Endothelial cell of umbilical vein (primary cell): ENCODE measurements around the gene PXMP4. TPM values are rescaled to one million over a fixed set of nuclear protein-coding genes. Genes with fewer than 3 reads are reported as not detected.

Experiments
- BruUV-seq: library from RNA; stranded (reverse); fragments of 400-500 nt; replicated peaks from 2 replicates; lab custom pipeline; 2021; lab: Mats Ljungman, UMichigan
- CTCF ChIA-PET: fragments of 300-600, 350-600 bp; sonication (Branson Sonifier 250); formaldehyde crosslinking; loops from one replicate; lab custom pipeline; 2021; ENCODE audit warnings: antibody characterized with exemption, inconsistent platforms; lab: Charles Lee
- POLR2A ChIA-PET: fragments of 300-600, 350-600 bp; sonication (Branson Sonifier 250); formaldehyde crosslinking; loops from one replicate; lab custom pipeline; 2021; ENCODE audit warnings: antibody characterized with exemption, inconsistent platforms; lab: Charles Lee
- DNase-seq: peaks from one replicate; pipeline ENCODE4 v3.0.0-alpha.2; 2011; ENCODE audit warnings: low read depth, low spot score
- FAIRE-seq: peaks from 2 replicates; lab custom pipeline; 2011; peaks lifted over from hg19 to GRCh38; lab: Jason Lieb, UNC
- H2AFZ ChIP-seq: 2 replicates; pipeline ENCODE4 v1.6.0; 2012; ENCODE audit warnings: low read depth, low read length, control low read depth, inconsistent platforms
- H3K27ac ChIP-seq: 2 replicates; pipeline ENCODE4 v1.5.1; 2011; ENCODE audit warnings: low read depth, mild to moderate bottlenecking, control low read depth, low read length, moderate library complexity; ENCODE audit not compliant: insufficient read depth
- H3K27me3 ChIP-seq, 2 experiments: 2 replicates each; pipeline versions ENCODE4 v1.6.0 to v1.6.1; 2011; ENCODE audit warnings: low read length in 2 of 2, mixed read lengths in 1 of 2; ENCODE audit not compliant: control insufficient read depth in 2 of 2, insufficient read depth in 2 of 2
- H3K36me3 ChIP-seq, 2 experiments: 2 replicates in 1 of 2; 3 replicates in 1 of 2; pipeline ENCODE4 v1.5.1; 2011; ENCODE audit warnings: low read length in 2 of 2, mild to moderate bottlenecking in 1 of 2, moderate library complexity in 1 of 2; ENCODE audit not compliant: control insufficient read depth in 2 of 2, insufficient read depth in 2 of 2; ENCODE audit errors: extremely low read depth in 1 of 2
- H3K4me1 ChIP-seq: 3 replicates; pipeline ENCODE4 v1.5.1; 2011; ENCODE audit warnings: mild to moderate bottlenecking, low read length; ENCODE audit not compliant: control insufficient read depth, insufficient read depth; ENCODE audit errors: extremely low read depth
- H3K4me2 ChIP-seq: 2 replicates; pipeline ENCODE4 v1.6.1; 2011; ENCODE audit warnings: low read length, control low read depth, mixed read lengths; ENCODE audit not compliant: insufficient read depth
- H3K4me3 ChIP-seq, 3 experiments: fragments of 200-600 bp in 1 of 3; sonication (generic), shearing (Covaris generic) in 1 of 3; replicated peaks in 1 of 3; 2 replicates each; pipeline ENCODE4 v1.5.1; 2011 to 2016; ENCODE audit warnings: control low read depth in 3 of 3, low read length in 3 of 3, mild to moderate bottlenecking in 2 of 3, inconsistent platforms in 1 of 3, low read depth in 1 of 3, moderate library complexity in 1 of 3; ENCODE audit not compliant: insufficient read depth in 1 of 3
- H3K79me2 ChIP-seq: 2 replicates; pipeline ENCODE4 v1.6.0; 2012; ENCODE audit warnings: low read length, inconsistent platforms; ENCODE audit not compliant: control insufficient read depth, insufficient read depth
- H3K9ac ChIP-seq: replicated peaks from 2 replicates; pipeline ENCODE3; 2011; ENCODE audit warnings: low read length, control low read depth; ENCODE audit not compliant: insufficient read depth; ENCODE audit errors: extremely low read depth
- H3K9me1 ChIP-seq: replicated peaks from 3 replicates; pipeline ENCODE4 v1.6.0; 2011; ENCODE audit warnings: mild to moderate bottlenecking, low read length; ENCODE audit not compliant: control insufficient read depth, insufficient read depth; ENCODE audit errors: extremely low read depth
- H3K9me3 ChIP-seq: replicated peaks from 2 replicates; pipeline ENCODE4 v1.5.1; 2012; ENCODE audit warnings: low read length, inconsistent platforms; ENCODE audit not compliant: control insufficient read depth, insufficient read depth
- H4K20me1 ChIP-seq: replicated peaks from 2 replicates; pipeline ENCODE3; 2011; ENCODE audit warnings: mild to moderate bottlenecking, low read length; ENCODE audit not compliant: control insufficient read depth, insufficient read depth; ENCODE audit errors: extremely low read depth
- CTCF ChIP-seq, 2 donors: IDR thresholded peaks; 1 replicate in 1 of 2; 2 replicates in 1 of 2; pipeline ENCODE4 v1.5.1; 2011; ENCODE audit warnings: low read length in 2 of 2, mild to moderate bottlenecking in 2 of 2, moderate library complexity in 2 of 2, control low read depth in 1 of 2, inconsistent platforms in 1 of 2, low read depth in 1 of 2; ENCODE audit not compliant: insufficient read depth in 1 of 2; ENCODE audit errors: extremely low read depth in 1 of 2
- EZH2 ChIP-seq: IDR thresholded peaks from 2 replicates; pipeline ENCODE4 v1.6.1; 2012; ENCODE audit warnings: borderline replicate concordance, low read depth, mild to moderate bottlenecking, moderate library complexity, low read length, inconsistent platforms; ENCODE audit not compliant: severe bottlenecking
- FOS ChIP-seq: IDR thresholded peaks from 2 replicates; pipeline ENCODE4 v1.6.1; 2011; ENCODE audit warnings: mild to moderate bottlenecking, low read length, moderate library complexity, borderline replicate concordance; ENCODE audit not compliant: insufficient read depth
- GATA2 ChIP-seq: IDR thresholded peaks from 2 replicates; pipeline ENCODE4 v1.7.0; 2011; ENCODE audit warnings: low read depth, mild to moderate bottlenecking, moderate library complexity, mixed read lengths, low read length; ENCODE audit not compliant: insufficient read length, insufficient read depth
- JUN ChIP-seq: IDR thresholded peaks from 2 replicates; pipeline ENCODE4 v1.6.1; 2011; ENCODE audit warnings: borderline replicate concordance, low read depth; ENCODE audit not compliant: insufficient read length, insufficient read depth
- MAX ChIP-seq: IDR thresholded peaks from 2 replicates; pipeline ENCODE4 v1.6.1; 2011; ENCODE audit not compliant: insufficient read depth, insufficient read length
- MYC ChIP-seq: IDR thresholded peaks from one replicate; pipeline ENCODE4 v1.6.1; 2011; ENCODE audit warnings: mild to moderate bottlenecking, low read depth, low read length
- POLR2A ChIP-seq: IDR thresholded peaks from 2 replicates; pipeline ENCODE4 v1.6.1; 2012; ENCODE audit warnings: low read depth, mild to moderate bottlenecking, control low read depth, low read length
- POLR2AphosphoS5 ChIP-seq: IDR thresholded peaks from 2 replicates; pipeline ENCODE4 v1.6.1; 2012; ENCODE audit warnings: low read depth, mild to moderate bottlenecking, control low read depth, low read length, moderate library complexity; ENCODE audit not compliant: insufficient read depth
- dilution Hi-C: fragments of 300-500 bp; cut with MboI; formaldehyde crosslinking; loops from one replicate; pipeline ENCODE4 v1.15.0; 2019; ENCODE audit warnings: low sequenced_read_pairs; ENCODE audit not compliant: extremely low pct_ligation_motif_present
- intact Hi-C: fragments of 100-400 bp; cut with micrococcal nuclease; formaldehyde crosslinking; loops from one replicate; pipeline ENCODE4 v1.10.0; 2022
- polyA plus RNA-seq, 4 experiments: library from polyadenylated mRNA; depleted of rRNA in 3 of 4; stranded (reverse) in 3 of 4; unstranded in 1 of 4; fragments of >200 nt; gene quantifications; 2 replicates each; pipeline versions ENCODE4 v1.2.1 to v1.2.3, GENCODE V29; 2011 to 2012; ENCODE audit warnings: missing spikeins in 1 of 4
- total RNA-seq: library from RNA; stranded (reverse); gene quantifications from 2 replicates; pipeline ENCODE4 v1.2.3, GENCODE V29; 2021

Gene PXMP4
- total and polyA plus RNA-seq, 2 donors (not counting 3 experiments of a cell fraction or from before 2014, with no cell fraction given): 6.9 to 8.5 TPM

- DNase-seq: no peak
- H3K4me1 ChIP-seq: peaks cover 5% of the 10 kb centered on the region
- dilution Hi-C loops: no loop called here
- ChIA-PET CTCF (interaction anchor here (0.7 to 1.3 kb wide), 2 partner anchors 10 to 14 kb away, joined by 3 read pairs; no protein-coding TSS in a partner anchor), POLR2A (no interaction called here)
- no peaks in the 10 kb centered on the region for H3K36me3 ChIP-seq
- H4K20me1 ChIP-seq: no peaks in the 10 kb centered on the region
- no peaks in the 10 kb centered on the region for H3K27me3 ChIP-seq
- TF ChIP-seq CTCF (IDR thresholded peaks at IDR 0.05; ENCODE audit: extremely low read depth in 1 of 2, insufficient read depth in 1 of 2, low read depth in 1 of 2, low read length in 2 of 2): no peak
- TF ChIP-seq JUN: no peak
- no peak for TF ChIP-seq POLR2AphosphoS5
- no peak for TF ChIP-seq GATA2
- TF ChIP-seq EZH2: no peak
- TF ChIP-seq MAX: no peak
- no peak for TF ChIP-seq POLR2A
- no peak for TF ChIP-seq MYC
- no peak for TF ChIP-seq FOS
- no peaks in the 10 kb centered on the region for H3K9me1 ChIP-seq
- no peaks in the 10 kb centered on the region for H3K9me3 ChIP-seq
- no peak overlapping the region for H2AFZ ChIP-seq
- FAIRE-seq: no peak
- no peak overlapping the region for H3K9ac ChIP-seq
- H3K79me2 ChIP-seq: no peaks in the 10 kb centered on the region
- intact Hi-C loops: no loop called here
- H3K27ac ChIP-seq: no peak overlapping the region
- no TSS peak for BruUV-seq
- no peak overlapping the region for H3K4me2 ChIP-seq
- no peak overlapping the region for H3K4me3 ChIP-seq
Measured at GRCh38 chr20:33694639-33695012, 25.5 kb downstream of the PXMP4 start.
